Measurements from ENCODE around the gene ADGRB3.

ADGRB3 gene

GRCh38 chr6:68756454-68757375 is 121.6 kb downstream of the ADGRB3 start:
- TF ChIP-seq GATA3 (IDR thresholded peaks at IDR 0.05; ENCODE audit: low read depth, low read length) (no peak), GATA2 (IDR thresholded peaks at IDR 0.05; ENCODE audit: low read depth, low read length) (no peak)

GRCh38 chr6:68757821-68758220 is 122.7 kb downstream of the ADGRB3 start:
- no peak for TF ChIP-seq GATA2 (IDR thresholded peaks at IDR 0.05; ENCODE audit: low read depth, low read length)
- TF ChIP-seq GATA3 (IDR thresholded peaks at IDR 0.05; ENCODE audit: low read depth, low read length), result no peak

- TF ChIP-seq GATA3 (IDR thresholded peaks at IDR 0.05; ENCODE audit: low read depth, low read length) (no peak), GATA2 (IDR thresholded peaks at IDR 0.05; ENCODE audit: low read depth, low read length) (no peak)
Measured at GRCh38 chr6:68758559-68758958, 123.5 kb downstream of the ADGRB3 start.

- TF ChIP-seq GATA3 (IDR thresholded peaks at IDR 0.05; ENCODE audit: low read depth, low read length), result no peak
- TF ChIP-seq GATA2 (IDR thresholded peaks at IDR 0.05; ENCODE audit: low read depth, low read length), result no peak
Measured at GRCh38 chr6:68760485-68760884, 125.4 kb downstream of the ADGRB3 start.

GRCh38 chr6:68760941-68761676 is 126.0 kb downstream of the ADGRB3 start:
- TF ChIP-seq GATA3 (IDR thresholded peaks at IDR 0.05; ENCODE audit: low read depth, low read length) (no peak), GATA2 (IDR thresholded peaks at IDR 0.05; ENCODE audit: low read depth, low read length) (no peak)

GRCh38 chr6:68761985-68762384 is 126.9 kb downstream of the ADGRB3 start:
- TF ChIP-seq GATA3 (IDR thresholded peaks at IDR 0.05; ENCODE audit: low read depth, low read length), result no peak
- TF ChIP-seq GATA2 (IDR thresholded peaks at IDR 0.05; ENCODE audit: low read depth, low read length), result no peak

GRCh38 chr6:68771426-68771825 is 136.3 kb downstream of the ADGRB3 start:
- no peak for TF ChIP-seq GATA2 (IDR thresholded peaks at IDR 0.05; ENCODE audit: low read depth, low read length)
- TF ChIP-seq GATA3 (IDR thresholded peaks at IDR 0.05; ENCODE audit: low read depth, low read length), result no peak

- TF ChIP-seq GATA3 (IDR thresholded peaks at IDR 0.05; ENCODE audit: low read depth, low read length) (no peak), GATA2 (IDR thresholded peaks at IDR 0.05; ENCODE audit: low read depth, low read length) (no peak)
Measured at GRCh38 chr6:68774843-68775242, 139.8 kb downstream of the ADGRB3 start.

GRCh38 chr6:68776354-68776753 is 141.3 kb downstream of the ADGRB3 start:
- TF ChIP-seq GATA3 (IDR thresholded peaks at IDR 0.05; ENCODE audit: low read depth, low read length) (no peak), GATA2 (IDR thresholded peaks at IDR 0.05; ENCODE audit: low read depth, low read length) (no peak)

- no peak for TF ChIP-seq GATA3 (IDR thresholded peaks at IDR 0.05; ENCODE audit: low read depth, low read length)
- no peak for TF ChIP-seq GATA2 (IDR thresholded peaks at IDR 0.05; ENCODE audit: low read depth, low read length)
Measured at GRCh38 chr6:68777956-68778355, 142.9 kb downstream of the ADGRB3 start.

- TF ChIP-seq GATA2 (IDR thresholded peaks at IDR 0.05; ENCODE audit: low read depth, low read length) (no peak), GATA3 (IDR thresholded peaks at IDR 0.05; ENCODE audit: low read depth, low read length) (no peak)
Measured at GRCh38 chr6:68778356-68779020, 143.4 kb downstream of the ADGRB3 start.

- no peak for TF ChIP-seq GATA2 (IDR thresholded peaks at IDR 0.05; ENCODE audit: low read depth, low read length)
- TF ChIP-seq GATA3 (IDR thresholded peaks at IDR 0.05; ENCODE audit: low read depth, low read length), result no peak
Measured at GRCh38 chr6:68779366-68779765, 144.3 kb downstream of the ADGRB3 start.

GRCh38 chr6:68826501-68826900 is 191.4 kb downstream of the ADGRB3 start:
- TF ChIP-seq GATA2 (IDR thresholded peaks at IDR 0.05; ENCODE audit: low read depth, low read length) (no peak), GATA3 (IDR thresholded peaks at IDR 0.05; ENCODE audit: low read depth, low read length) (no peak)

GRCh38 chr6:68834551-68834950 is 199.5 kb downstream of the ADGRB3 start:
- TF ChIP-seq GATA3 (IDR thresholded peaks at IDR 0.05; ENCODE audit: low read depth, low read length) (no peak), GATA2 (IDR thresholded peaks at IDR 0.05; ENCODE audit: low read depth, low read length) (no peak)

All from SH-SY5Y (cell line).